Measurements from ENCODE around the gene CSMD2. TPM values are rescaled to one million over a fixed set of nuclear protein-coding genes. Genes with fewer than 3 reads are reported as not detected.

Gene CSMD2
- total RNA-seq, 1 donor from 2014 or later: 1.8 TPM

GRCh38 chr1:33532936-33533335 lies 632.1 kb downstream of the CSMD2 start:
- Mint-ChIP-seq H3K4me3 (no peak overlapping the region), H3K9me3 (peaks cover 4% of the 10 kb centered on the region), H3K27ac (no peak overlapping the region), H3K36me3 (no peaks in the 10 kb centered on the region), H3K4me1 (ENCODE audit: unreplicated experiment) (no peaks in the 10 kb centered on the region), H3K27me3 (peaks cover 19% of the 10 kb centered on the region)
- no peak for TF ChIP-seq CTCF (conservative IDR thresholded peaks at IDR 0.05)
- no peak for DNase-seq (ENCODE audit: extremely low spot score, unreplicated experiment)

- Mint-ChIP-seq H3K27ac (no peak overlapping the region), H3K4me1 (ENCODE audit: unreplicated experiment) (no peaks in the 10 kb centered on the region), H3K36me3 (no peaks in the 10 kb centered on the region), H3K4me3 (no peak overlapping the region), H3K27me3 (peaks cover 19% of the 10 kb centered on the region), H3K9me3 (peaks cover 4% of the 10 kb centered on the region)
- no peak for DNase-seq (ENCODE audit: extremely low spot score, unreplicated experiment)
- TF ChIP-seq CTCF (conservative IDR thresholded peaks at IDR 0.05): no peak
Measured at GRCh38 chr1:33532250-33532649, 632.8 kb downstream of the CSMD2 start.

GRCh38 chr1:33529957-33530356 lies 635.1 kb downstream of the CSMD2 start:
- Mint-ChIP-seq H3K4me3 (no peak overlapping the region), H3K9me3 (peaks cover 4% of the 10 kb centered on the region), H3K4me1 (ENCODE audit: unreplicated experiment) (no peaks in the 10 kb centered on the region), H3K27ac (no peak overlapping the region), H3K27me3 (peaks cover 14% of the 10 kb centered on the region), H3K36me3 (no peaks in the 10 kb centered on the region)
- no peak for DNase-seq (ENCODE audit: extremely low spot score, unreplicated experiment)
- TF ChIP-seq CTCF (conservative IDR thresholded peaks at IDR 0.05): no peak

GRCh38 chr1:33527934-33528333 lies 637.1 kb downstream of the CSMD2 start:
- Mint-ChIP-seq H3K4me3 (no peak overlapping the region), H3K9me3 (peaks cover 4% of the 10 kb centered on the region), H3K36me3 (no peaks in the 10 kb centered on the region), H3K27me3 (peaks cover 16% of the 10 kb centered on the region), H3K4me1 (ENCODE audit: unreplicated experiment) (no peaks in the 10 kb centered on the region), H3K27ac (no peak overlapping the region)
- TF ChIP-seq CTCF (conservative IDR thresholded peaks at IDR 0.05): no peak
- DNase-seq (ENCODE audit: extremely low spot score, unreplicated experiment): no peak

- Mint-ChIP-seq H3K27ac (no peak overlapping the region), H3K27me3 (peaks cover 9% of the 10 kb centered on the region), H3K9me3 (no peaks in the 10 kb centered on the region), H3K4me1 (ENCODE audit: unreplicated experiment) (no peaks in the 10 kb centered on the region), H3K4me3 (no peak overlapping the region), H3K36me3 (no peaks in the 10 kb centered on the region)
- DNase-seq (ENCODE audit: extremely low spot score, unreplicated experiment): no peak
- no peak for TF ChIP-seq CTCF (conservative IDR thresholded peaks at IDR 0.05)
Measured at GRCh38 chr1:33524586-33524985, 640.4 kb downstream of the CSMD2 start.

Data from type B pancreatic cell (in vitro differentiated cells).